ENCODE measurements around the gene HEG1.
A peak's percentile ranks its signal among the peaks of the same experiment; 100 is the strongest.

Gene HEG1

DNA sequence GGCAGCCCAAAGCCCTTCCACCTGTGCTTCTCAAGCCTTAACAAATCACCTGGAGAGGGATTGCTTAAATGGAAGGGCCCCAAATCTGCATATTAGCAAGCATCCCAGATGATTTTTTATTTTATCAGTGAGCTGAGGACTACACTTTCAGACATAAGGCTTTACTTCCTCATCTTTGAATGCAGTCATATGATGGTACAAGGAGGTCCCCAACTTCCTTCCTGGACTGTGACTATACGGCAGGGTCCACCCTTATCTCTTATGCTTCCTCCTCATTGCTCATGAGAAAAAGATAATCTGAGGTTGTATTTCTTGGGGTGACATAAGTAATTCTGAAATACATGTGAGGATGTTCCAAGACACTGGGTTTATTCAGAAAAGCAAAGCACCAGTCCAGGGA is 13.7 kb upstream of the HEG1 start:
- peak; percentile 54 for DNase-seq (ENCODE audit: low spot score)

DNA sequence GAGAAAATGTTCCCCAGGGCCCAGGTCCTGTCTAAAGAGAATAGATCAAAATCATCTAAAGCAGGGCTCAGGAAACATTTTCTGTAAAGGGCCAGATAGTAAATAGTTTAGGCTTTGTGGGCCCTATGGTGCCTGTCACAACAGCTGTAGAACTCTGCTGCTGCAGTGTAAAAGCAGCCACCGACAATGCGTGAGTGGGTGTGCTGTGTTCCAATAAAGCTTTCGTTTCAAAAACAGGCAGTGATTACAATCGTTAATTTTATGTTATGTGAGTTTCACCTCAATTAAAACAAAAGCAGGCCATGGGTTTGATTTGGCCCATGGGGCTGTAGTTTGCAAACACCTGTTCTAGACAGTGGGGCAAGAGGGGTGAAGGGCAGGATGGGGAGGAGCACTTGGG is 12.5 kb upstream of the HEG1 start:
- DNase-seq (ENCODE audit: low spot score) = no peak

DNA sequence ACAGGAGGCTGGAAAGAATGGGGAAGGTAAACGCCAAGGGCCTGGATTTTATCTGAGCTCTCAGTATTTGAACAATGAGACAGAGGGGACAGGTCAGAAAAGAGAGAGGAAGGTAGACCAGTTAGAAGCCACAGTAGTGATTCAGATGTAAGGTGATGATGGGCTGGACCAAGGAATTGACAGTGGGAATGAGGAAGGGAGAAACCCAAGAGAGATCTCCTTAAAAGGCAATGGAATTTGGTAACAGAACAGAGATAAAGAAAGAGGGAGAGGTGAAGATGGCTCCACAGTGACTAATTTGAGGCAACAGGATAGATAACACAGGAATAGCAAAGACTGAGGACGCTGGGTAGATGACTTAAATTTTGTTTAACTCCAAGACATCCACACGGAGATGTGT is 11.4 kb upstream of the HEG1 start:
- no peak for DNase-seq (ENCODE audit: low spot score)

DNA sequence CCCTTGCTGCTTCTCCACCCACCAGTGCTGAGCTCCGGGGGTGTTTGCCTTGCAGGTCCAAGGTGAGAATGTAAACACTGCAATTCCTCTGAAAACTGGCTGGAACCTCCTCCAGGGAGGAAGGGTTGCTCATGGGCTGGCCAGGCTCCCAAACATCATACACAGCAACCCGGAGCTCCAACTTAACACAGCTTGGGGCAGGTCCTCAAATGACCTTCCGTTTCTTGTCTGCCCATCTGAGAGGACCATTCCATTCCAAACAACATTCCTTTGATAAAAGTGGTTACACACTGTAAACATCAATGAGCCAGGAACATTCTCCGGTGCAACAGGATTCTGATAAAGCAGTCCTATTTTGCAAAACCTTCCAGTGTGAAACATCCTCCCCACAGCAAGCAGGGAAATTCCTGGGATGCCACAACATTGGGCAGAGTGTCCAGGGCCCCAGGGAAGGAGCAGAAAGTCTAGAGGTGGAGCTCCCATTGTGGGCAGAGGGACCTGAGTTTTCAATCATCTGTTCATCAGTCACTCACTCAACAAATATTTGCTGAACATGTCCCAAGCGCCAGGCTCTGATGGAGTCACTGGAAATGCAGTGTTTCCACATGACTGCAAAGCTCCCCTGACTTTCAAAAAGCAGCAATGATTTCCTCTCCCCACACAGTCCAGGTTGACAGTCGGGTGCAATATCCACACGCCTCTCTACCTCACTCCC is 7.3 kb upstream of the HEG1 start:
- DNase-seq (ENCODE audit: low spot score) = no peak

DNA sequence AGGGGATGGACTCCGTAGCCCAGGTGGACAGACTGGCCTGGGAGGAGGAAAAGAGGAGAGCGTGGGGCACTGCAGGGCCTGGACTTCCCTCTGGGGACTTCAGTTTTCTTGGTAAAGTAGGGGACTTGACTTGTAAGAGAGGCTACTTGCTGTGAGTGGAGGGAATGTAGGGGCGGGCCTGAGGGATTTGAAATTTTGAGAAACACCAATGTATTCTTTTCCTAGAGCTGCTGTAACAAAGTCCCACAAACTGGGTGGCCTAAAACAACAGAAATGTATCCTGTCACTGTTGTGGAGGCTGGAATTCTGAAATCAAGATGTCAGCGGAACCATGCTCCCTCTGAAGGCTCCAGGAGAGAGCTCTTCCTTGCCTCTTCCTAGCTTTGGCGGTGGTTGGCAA is 5.8 kb upstream of the HEG1 start:
- DNase-seq (ENCODE audit: low spot score) = no peak

DNA sequence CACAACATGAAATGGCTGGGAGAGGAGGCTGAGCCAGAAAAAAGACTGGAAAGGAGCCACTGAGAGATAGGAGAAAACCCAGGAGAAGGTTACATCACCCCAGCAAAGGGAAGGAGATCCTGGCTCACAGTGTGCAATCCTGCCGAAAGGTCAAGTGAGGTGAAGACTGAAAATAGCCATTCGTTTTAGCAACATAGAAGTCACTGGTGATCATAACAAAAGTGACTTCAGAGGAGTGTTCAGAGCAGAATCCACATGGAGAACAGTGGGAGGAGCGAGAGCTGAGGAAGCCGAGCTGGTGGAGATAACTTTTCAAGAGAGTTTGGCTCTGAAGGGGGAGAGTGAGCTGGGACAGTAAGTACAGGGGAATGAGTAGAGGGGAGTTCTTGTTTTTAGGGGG is 5.4 kb upstream of the HEG1 start:
- no peak for DNase-seq (ENCODE audit: low spot score)

DNA sequence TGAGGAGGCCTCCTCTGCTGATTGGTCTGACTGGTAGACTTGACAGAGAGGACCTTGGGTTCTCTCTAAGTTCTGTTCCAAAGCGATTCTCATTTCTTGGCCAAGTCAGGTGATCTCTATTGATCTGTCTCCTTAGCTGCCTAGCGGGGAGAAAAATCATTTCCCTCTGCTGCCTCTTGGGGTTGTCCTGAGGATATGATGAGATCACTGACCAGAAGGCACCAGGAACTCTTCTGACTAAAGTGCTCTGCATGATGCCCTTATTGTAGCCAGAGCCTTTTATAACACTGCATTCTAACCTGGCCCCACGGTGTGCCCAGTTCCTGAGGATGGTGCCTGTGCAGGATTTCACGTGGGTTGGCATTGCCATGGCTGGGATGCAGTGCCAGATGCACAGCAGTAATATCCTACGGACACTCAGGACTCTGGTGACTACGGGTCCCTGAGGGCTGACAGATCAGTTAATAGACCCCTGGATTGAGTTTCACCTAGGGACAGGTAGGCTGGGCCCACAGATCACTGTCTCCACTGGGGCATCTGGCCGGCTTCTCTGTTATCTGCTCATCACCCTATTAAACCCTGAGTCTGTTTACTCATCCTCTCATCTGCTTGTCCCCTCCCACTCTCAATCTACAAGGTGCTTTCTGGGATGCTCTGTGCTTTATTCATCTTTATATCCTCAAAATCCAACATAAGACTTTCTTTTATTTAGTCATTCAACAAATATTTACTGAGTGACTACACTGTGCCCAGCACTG is 3.9 kb upstream of the HEG1 start:
- no peak for DNase-seq (ENCODE audit: low spot score)

DNA sequence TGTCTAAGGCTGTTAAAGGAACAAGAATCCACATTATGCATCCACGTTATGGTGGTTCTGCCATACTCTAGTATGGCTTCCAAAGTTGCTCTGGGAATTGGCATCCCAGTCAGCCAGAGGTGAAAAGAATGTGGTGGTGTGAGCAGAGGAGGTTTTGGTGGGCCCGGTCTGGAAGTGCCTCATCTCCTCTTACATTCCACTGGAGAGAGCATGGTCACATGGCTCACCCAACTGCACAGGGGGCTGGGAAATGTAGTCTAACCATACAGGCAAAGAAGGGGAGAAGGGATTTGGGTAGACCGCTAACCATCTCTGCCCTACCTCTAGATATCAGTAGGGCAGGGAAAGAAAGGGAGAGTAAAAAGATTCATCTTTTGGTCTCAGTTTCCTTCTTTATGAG is 3.2 kb upstream of the HEG1 start:
- no peak for DNase-seq (ENCODE audit: low spot score)

DNA sequence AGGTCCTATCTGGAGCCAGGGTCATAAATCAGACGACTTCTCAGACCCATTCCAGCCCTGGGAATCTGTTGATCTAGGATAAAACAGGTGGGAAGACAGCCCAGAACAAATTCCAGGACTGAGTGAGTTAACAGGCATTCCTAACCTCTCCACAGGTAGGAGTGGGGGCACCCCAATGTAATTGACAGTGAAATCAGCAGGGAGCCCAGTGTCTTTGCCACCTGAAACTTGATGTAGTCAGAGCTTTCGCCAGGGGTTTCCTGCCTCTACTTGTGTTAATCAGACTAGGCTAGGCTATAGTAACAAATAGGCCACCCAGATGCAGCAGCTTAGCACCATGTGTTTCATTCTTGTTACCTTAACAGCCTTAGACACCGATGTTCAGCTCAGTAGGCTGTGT is 2.7 kb upstream of the HEG1 start:
- no peak for DNase-seq (ENCODE audit: low spot score)

DNA sequence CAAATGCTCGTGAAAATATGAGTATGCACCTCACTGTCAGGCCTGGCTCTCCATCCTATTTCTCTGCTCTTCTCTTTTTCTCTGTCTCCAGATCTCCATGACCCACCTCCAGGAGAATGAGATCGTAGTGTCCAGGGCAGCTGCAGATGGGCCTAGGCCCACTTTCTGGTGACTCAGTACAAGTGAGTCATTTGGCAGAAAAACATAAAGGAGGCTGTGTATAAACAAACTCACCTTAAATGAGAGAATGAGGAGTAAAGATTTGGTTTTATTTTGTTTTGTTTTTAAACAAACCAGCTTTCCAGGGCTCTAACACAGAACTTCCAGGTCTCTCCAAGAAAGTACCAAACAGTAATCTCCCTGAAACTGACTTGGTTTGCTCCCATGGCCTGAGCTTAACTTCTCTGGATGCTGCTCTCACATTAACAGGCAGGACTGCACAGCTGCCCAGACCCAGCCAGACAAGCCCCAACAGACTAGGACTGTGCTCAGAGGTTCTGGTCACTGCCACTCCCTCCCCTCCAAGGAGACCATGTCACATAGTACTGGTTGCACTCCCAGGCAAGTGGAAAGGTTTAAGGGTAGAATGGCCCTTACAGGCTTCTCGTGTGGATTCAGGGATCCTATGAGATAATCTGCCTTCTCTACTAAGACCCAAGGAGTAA is 1.5 kb upstream of the HEG1 start:
- no peak for DNase-seq (ENCODE audit: low spot score)

DNA sequence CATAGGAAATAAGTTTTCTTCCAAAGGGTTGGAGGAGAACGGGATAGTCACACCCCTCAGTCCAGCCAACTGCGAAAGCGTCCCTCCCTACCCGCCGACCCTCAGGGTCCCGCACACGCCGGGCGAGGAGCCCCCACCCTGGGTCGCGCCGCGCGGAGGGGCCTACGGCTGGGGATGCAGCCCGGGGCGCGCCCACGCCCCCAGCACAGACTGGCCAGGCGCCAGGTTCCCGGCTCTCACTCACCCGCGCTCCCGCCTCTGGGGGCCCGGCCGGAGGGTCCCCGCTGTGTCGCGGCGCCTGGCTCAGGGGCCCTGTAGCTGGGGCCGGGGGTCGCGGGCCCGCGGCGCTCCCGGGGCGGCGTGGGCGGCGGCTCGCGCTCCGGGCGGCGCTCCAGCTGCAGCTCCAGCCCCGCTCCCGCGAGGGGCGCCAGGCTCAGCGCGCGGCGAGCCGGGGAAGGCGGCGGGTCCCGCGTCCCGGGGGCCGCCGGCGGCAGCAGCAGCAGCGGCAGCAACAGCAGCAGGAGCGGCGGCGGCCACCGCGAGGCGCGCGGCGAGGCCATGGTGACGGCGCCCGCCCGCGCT is 375 bp downstream of the HEG1 start:
- DNase-seq (ENCODE audit: low spot score) = no peak

DNA sequence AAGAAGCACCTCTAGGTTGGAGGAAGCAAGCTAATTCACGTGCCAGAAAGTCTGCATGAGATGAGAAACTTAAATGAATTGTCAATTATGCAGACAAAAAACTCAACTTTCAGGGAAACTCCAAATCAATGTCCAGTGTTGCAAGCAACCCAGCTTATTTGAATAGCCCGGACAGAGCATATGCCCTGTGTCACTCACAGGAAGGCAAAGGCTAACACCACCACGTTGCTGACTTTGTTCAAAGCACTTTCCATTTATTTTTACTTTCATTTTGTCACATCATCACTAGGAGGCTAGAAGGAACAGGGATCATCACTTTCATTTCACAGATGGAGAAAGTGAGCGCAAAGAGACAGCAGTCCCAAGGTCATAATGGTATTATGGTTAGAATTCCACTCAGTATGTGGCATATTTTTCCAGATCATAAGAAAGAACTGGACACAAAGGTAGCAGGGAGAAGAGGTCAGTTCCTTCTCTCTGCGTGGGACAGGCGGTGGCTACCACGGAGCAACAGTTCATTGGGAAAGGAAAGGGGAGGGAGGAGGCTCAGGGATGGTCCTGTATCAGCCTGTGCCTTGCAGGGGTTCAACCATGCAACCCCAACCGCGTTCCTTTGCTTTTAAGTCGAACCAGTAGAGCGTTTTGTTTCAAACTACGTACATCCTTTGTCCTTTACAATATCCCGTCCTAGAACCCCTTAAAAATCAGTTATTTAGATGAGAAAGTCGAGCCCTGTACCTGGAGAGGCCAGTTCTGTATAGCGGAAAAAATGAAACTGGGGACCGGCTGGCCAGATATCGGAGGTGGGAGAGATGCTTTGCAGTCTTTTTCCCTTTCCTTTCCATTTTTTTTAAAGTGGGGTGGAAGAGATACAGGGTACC is 1.1 kb downstream of the HEG1 start:
- peak; percentile 80 for DNase-seq (ENCODE audit: low spot score)

DNA sequence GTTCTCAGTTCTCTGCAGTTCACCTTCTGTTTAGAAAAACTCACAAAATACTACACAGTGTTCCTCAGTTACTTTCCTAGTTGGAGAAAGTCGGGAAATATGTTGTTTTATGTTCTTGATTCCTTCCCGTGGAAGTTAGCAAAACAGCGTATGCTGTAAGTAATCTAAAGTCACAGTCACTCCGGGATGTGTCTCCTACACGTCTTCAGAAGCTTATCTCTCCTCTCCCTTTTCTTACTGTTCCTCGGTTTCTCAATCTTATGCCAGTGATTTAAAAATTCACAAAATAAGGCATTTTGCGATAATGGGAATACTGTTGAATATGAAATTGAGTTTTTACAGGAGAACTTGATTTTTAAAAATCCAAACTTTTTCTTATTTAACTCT is 1.7 kb downstream of the HEG1 start:
- DNase-seq (ENCODE audit: low spot score) = no peak

DNA sequence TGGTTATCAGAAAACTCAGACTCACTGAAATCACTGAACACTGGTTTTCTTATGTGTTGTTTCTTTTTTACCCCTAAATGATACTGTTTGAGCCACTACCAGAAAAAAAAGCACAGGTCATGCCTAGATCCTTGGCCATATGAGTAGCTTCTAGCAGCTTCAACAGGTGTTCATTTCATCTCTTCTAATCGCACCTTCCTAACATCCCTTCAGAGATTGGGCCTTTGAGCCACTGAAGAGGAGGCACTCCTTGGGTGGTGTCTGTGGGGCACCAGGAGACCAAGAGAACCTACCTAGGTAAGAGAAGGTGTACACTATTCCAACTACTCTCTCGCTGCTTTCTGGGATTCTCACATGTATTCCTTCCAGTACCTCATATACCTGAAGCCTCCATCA is 2.5 kb downstream of the HEG1 start:
- DNase-seq (ENCODE audit: low spot score) = no peak

DNA sequence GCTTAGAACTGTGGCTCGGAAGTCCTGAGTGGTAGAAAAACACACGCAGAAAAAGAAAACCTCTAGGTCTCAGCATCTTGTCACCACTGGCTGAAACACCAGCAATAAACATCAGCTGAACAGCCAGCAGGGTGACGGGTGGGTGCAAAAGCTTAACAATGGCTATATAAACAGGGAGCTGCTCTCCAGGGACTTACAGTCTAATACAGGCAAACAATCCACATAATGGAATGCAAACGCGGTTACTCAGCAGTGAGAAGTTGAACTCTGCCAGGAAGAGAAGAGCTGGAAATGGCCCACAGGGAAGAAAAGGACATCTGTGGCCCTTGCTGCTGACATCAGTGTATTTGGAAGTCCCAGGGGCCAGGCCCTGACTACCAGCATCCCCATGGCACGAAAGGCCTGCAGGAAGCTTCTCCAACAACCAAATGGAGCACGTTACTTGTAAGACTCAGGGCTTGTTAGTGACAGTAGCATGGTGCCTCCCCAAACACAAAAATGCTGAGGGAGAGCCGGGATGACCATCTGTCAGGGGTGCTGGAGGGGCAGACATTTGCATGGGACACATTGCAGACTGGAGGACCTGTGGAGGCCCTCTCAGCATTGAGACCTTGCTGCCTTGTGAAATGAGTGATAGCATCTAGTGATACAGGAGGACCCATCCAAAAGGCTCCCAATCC is 3.0 kb downstream of the HEG1 start:
- peak; percentile 75 for DNase-seq (ENCODE audit: low spot score)

DNA sequence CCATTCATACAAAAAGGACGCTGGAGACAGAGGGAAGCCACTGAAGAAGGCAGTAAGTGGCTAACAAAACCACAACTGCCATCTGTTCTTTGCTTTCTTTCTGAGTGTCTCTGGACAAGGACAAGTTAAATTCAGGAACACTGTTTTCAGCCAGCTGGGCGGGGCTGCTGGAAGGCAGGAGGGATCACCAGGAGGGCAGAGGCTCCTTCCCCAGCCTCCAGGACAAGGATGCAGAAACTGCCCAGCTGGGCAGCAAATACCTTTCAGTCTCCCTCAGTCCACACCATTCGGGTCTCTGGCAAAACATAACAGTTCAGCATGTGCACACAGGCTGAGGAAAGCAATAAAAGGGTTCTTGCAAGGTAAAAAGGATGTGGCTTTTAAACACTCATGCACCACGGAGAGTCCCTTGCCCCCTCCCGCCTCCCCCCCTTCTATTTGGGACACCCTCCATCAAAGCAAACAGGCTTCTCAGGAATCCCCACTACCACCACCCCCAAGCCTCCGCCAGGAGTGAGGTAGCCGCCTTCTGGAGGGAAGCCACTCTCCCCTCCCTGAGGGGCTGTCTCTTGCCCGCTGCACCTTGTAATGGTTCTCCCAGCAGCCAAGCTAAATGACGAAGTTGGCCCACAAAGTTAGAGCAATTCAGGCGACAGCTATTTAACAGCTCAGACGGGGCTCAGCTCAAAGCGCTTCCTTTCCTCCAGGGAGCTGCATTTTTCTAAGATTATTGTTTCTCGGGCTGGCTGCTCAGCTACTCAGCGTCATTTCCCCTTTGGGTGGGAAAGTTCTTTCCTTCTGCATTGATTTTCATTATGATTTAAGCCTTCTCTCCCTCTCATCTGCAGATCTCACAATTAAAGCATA is 3.8 kb downstream of the HEG1 start:
- DNase-seq (ENCODE audit: low spot score) = no peak

DNA sequence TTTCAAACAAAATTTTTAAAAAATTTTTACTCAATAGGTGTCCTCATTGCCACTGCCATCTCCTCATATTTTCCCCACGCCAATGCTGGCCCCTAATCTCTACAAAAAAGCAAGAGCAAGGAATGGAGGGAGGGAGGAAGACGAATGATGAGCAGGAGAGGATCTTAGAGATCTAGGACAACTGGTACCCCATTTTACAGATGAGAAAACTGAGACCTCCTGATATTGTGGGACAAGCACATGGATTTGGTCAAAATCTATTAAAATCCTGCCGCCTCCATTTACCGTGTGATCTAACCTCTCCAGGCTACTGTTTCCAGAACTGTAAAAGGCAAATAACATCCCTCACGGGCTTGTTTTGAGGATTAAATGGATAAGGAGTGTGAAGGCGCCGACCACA is 4.6 kb downstream of the HEG1 start:
- no peak for DNase-seq (ENCODE audit: low spot score)

DNA sequence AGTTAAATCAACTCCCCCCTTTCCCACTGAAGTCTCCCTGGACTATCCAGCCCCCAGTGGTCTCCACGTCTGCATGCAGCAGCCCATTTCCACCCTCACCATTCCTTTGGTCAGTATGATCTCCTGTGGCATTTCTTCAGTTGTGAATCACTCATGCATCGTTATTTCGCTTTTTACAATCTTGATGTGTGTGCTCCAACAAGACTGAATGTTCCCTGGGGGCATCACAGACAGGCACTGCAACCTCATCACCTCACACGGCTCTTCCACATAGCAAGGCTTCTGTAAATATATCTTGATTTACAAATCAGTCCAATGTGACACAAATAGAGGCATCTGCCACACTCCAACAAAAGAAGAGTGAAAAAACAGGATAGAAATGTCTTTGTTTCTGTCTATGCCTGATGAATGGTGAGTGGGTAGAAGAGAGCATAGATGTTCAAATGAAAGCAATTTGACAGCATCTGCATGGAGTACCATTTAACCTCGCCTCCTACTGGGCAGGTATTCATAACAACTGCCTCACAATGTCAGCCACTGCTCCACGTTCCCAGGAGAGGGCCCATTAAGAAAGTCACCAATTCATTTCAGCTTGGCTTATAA is 5.2 kb downstream of the HEG1 start:
- DNase-seq (ENCODE audit: low spot score) = peak; percentile 72

DNA sequence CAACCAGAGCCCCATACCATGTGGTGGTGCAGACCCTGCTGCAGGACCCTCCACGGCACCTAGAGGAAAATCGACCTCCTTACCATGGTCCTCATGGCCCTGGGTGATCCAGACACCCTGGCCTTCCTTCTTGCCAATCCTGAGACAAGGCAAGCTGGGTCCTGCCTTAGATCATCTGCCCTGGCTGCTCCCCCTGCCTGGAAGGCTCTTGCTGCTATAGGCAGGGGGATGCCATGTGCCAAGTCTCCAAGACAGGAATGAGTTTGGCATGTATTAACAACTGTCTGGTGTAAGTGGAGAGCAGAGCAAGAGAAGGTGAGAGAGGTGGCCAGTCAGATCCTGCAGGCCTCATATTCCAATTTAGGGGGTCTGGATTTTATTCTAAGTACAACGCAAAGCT is 7.5 kb downstream of the HEG1 start:
- no peak for DNase-seq (ENCODE audit: low spot score)

DNA sequence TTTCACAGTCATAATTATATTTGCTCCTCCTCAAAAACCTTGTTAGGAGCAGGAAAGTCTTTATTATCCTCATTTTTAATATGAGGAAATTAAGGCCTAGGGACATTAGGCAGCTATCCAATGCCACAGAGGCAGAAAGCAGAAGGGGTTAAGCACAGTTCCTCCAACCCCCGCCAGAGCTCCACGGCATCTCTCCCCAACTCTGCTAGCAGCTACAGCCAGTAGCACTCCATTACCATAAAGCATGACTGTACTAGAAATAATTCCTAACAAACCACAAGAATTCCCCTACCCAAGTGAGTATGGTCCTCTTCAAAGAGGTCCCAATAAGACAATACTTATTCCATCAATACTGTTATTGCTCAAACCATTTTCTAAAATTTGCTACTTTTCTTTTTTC is 9.8 kb downstream of the HEG1 start:
- no peak for DNase-seq (ENCODE audit: low spot score)

All from pons (tissue), 1 donor.